GM12875 (cell line): ENCODE data around the gene COMMD9.

Experiments
- H3K4me3 ChIP-seq: one replicate; pipeline ENCODE4 v1.5.1; 2011; ENCODE audit warnings: low read depth, low read length, control low read depth
- CTCF ChIP-seq: IDR thresholded peaks from 2 replicates; pipeline ENCODE4 v1.5.1; 2011; ENCODE audit warnings: low read depth, mild to moderate bottlenecking, control low read depth, inconsistent platforms, low read length, moderate library complexity, borderline replicate concordance; ENCODE audit not compliant: insufficient read depth

The COMMD9 gene

GRCh38 chr11:36224209-36224882 is 64.9 kb downstream of the COMMD9 start:
- no peak overlapping the region for H3K4me3 ChIP-seq
- TF ChIP-seq CTCF, result no peak

- H3K4me3 ChIP-seq, result no peak overlapping the region
- no peak for TF ChIP-seq CTCF
Measured at GRCh38 chr11:36222831-36223635, 66.2 kb downstream of the COMMD9 start.
